Measurements from ENCODE around the gene FZR1.

DNA sequence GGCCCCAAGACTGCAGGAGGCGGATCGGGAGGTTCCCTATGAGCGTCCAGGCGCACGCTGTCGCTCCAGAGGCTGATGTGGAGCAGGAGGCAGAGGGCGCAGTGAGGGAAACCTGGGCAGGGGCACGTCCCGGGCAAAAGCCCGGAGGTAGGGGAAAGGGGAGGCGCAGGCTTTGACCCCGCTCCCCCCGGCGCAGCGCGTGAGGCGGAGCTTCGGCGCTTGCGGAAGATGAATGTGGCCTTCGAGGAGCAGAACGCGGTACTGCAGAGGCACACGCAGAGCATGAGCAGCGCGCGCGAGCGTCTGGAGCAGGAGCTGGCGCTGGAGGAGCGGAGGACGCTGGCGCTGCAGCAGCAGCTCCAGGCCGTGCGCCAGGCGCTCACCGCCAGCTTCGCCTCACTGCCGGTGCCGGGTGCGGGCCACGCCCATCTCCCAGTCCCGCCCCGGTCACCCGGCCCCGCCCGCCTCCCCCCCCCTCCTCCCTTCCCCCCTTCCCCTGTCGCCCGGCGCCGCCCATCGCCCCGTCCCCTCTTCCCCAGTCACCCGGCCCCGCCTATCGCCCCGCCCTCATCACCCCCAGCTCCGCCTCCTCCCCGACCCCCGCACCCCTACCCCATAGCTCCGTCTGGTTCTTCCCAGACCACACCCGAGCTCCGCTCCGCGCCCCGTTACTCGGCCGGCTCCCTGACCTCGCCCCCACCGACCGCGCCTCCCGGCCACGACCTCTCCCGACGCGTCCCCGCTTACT lies 70.8 kb downstream of the FZR1 start:
- TF ChIP-seq RFX5 (IDR thresholded peaks at IDR 0.05; ENCODE audit: borderline replicate concordance, low read depth, low read length) (no peak), POLR2A (IDR thresholded peaks at IDR 0.05; ENCODE audit: control extremely low read depth in 1 of 2, low read depth in 2 of 2, low read length in 2 of 2) (peak; percentile 53 to 57; a peak in 2 of 3 replicates), POLR2AphosphoS5 (IDR thresholded peaks at IDR 0.05; ENCODE audit: low read depth, low read length) (peak; percentile 67; the same call in 1 of the 2 replicates), SAP30 (IDR thresholded peaks at IDR 0.05; ENCODE audit: insufficient read depth, insufficient replicate concordance, low read length) (no peak), EP300 (IDR thresholded peaks at IDR 0.05; ENCODE audit: borderline replicate concordance in 1 of 2, low read depth in 2 of 2, low read length in 2 of 2) (no peak), JUND (IDR thresholded peaks at IDR 0.05; ENCODE audit: low read length) (no peak), SRF (IDR thresholded peaks at IDR 0.05; ENCODE audit: low read depth, low read length) (no peak), TAF1 (IDR thresholded peaks at IDR 0.05; ENCODE audit: low read depth, low read length) (peak; percentile 51; the same call in 1 of the 2 replicates), EZH2 (IDR thresholded peaks at IDR 0.05; ENCODE audit: low read depth, low read length, severe bottlenecking) (no peak), ZNF274 (IDR thresholded peaks at IDR 0.05; ENCODE audit: borderline replicate concordance, extremely low read depth, low read length) (no peak), SIN3A (conservative IDR thresholded peaks at IDR 0.05 in 1 of 2, IDR thresholded peaks at IDR 0.05 in 1 of 2; ENCODE audit: low read depth in 1 of 2, low read length in 2 of 2) (peak in 1 of 2 experiments; percentile 47; a peak in 1 of 4 replicates)
- TF ChIP-seq, protein P1, sequence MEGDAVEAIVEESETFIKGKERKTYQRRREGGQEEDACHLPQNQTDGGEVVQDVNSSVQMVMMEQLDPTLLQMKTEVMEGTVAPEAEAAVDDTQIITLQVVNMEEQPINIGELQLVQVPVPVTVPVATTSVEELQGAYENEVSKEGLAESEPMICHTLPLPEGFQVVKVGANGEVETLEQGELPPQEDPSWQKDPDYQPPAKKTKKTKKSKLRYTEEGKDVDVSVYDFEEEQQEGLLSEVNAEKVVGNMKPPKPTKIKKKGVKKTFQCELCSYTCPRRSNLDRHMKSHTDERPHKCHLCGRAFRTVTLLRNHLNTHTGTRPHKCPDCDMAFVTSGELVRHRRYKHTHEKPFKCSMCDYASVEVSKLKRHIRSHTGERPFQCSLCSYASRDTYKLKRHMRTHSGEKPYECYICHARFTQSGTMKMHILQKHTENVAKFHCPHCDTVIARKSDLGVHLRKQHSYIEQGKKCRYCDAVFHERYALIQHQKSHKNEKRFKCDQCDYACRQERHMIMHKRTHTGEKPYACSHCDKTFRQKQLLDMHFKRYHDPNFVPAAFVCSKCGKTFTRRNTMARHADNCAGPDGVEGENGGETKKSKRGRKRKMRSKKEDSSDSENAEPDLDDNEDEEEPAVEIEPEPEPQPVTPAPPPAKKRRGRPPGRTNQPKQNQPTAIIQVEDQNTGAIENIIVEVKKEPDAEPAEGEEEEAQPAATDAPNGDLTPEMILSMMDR (IDR thresholded peaks at IDR 0.05; ENCODE audit: control extremely low read depth in 1 of 3, insufficient read depth in 1 of 3, low read depth in 1 of 3, low read length in 3 of 3), result 0 out of 4 replicates have a peak, but pooled peaks of 1 of the 3 experiments have one; percentile 7
- TF ChIP-seq, protein P2, sequence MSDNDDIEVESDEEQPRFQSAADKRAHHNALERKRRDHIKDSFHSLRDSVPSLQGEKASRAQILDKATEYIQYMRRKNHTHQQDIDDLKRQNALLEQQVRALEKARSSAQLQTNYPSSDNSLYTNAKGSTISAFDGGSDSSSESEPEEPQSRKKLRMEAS (IDR thresholded peaks at IDR 0.05), result peak; percentile 72
